Caco-2 (cell line): ENCODE measurements around the gene CPN2. TPM values are rescaled to one million over a fixed set of nuclear protein-coding genes. Genes with fewer than 3 reads are reported as not detected.

Experiments used
- BruUV-seq: library from RNA; stranded (reverse); fragments of 400-500 nt; replicated peaks from 2 replicates; lab custom pipeline; 2021; lab: Mats Ljungman, UMichigan
- CTCF ChIA-PET: fragments of 300-600 bp; sonication (Branson Sonifier 250); formaldehyde crosslinking; loops from one replicate; lab custom pipeline; 2022; ENCODE audit warnings: antibody characterized with exemption; lab: Charles Lee
- POLR2A ChIA-PET: fragments of 300-600 bp; sonication (Branson Sonifier 250); formaldehyde crosslinking; loops from one replicate; lab custom pipeline; 2022; ENCODE audit warnings: antibody characterized with exemption; lab: Charles Lee
- DNase-seq, 2 experiments: peaks; one replicate each; pipeline versions ENCODE4 v3.0.0 to v3.0.0-alpha.2; 2020 to 2022
- H3K27me3 ChIP-seq: replicated peaks from 2 replicates; pipeline ENCODE4 v1.6.0; 2011; ENCODE audit warnings: low read length; ENCODE audit not compliant: control insufficient read depth, insufficient read depth
- H3K36me3 ChIP-seq: 2 replicates; pipeline ENCODE4 v1.5.1; 2011; ENCODE audit warnings: low read length; ENCODE audit not compliant: control insufficient read depth, insufficient read depth
- H3K4me1 ChIP-seq: fragments of 250-450 bp; sonication (Bioruptor Pico); 2 replicates; pipeline ENCODE4 v1.5.1; 2020; ENCODE audit warnings: mild to moderate bottlenecking
- H3K4me3 ChIP-seq: 2 replicates; pipeline ENCODE4 v1.5.1; 2011; ENCODE audit warnings: low read depth, mild to moderate bottlenecking, control low read depth, low read length
- H3K9me3 ChIP-seq: fragments of 250-450 bp; sonication (Bioruptor Pico); 2 replicates; pipeline ENCODE4 v1.5.1; 2020; ENCODE audit warnings: mild to moderate bottlenecking, moderate library complexity
- H3K27ac Mint-ChIP-seq: one replicate; pipeline ENCODE4 v1.8.0; 2022; ENCODE audit warnings: mixed read lengths; ENCODE audit not compliant: unreplicated experiment
- H3K27me3 Mint-ChIP-seq: one replicate; pipeline ENCODE4 v1.8.0; 2022; ENCODE audit warnings: mixed read lengths; ENCODE audit not compliant: insufficient read depth, unreplicated experiment
- H3K36me3 Mint-ChIP-seq: one replicate; pipeline ENCODE4 v1.8.0; 2022; ENCODE audit warnings: mild to moderate bottlenecking, mixed read lengths; ENCODE audit not compliant: insufficient read depth, unreplicated experiment
- H3K4me1 Mint-ChIP-seq: one replicate; pipeline ENCODE4 v1.8.0; 2022; ENCODE audit warnings: low read depth, mixed read lengths; ENCODE audit not compliant: unreplicated experiment
- H3K4me3 Mint-ChIP-seq: one replicate; pipeline ENCODE4 v1.8.0; 2022; ENCODE audit warnings: mild to moderate bottlenecking, moderate library complexity, mixed read lengths; ENCODE audit not compliant: unreplicated experiment
- H3K9me3 Mint-ChIP-seq: one replicate; pipeline ENCODE4 v1.8.0; 2022; ENCODE audit warnings: mixed read lengths; ENCODE audit not compliant: unreplicated experiment
- CTCF ChIP-seq, 2 experiments: fragments of 200-600 bp in 1 of 2; IDR thresholded peaks; 1 replicate in 1 of 2; 2 replicates in 1 of 2; pipeline versions ENCODE4 v1.5.1 to v1.8.0; 2011 to 2022; ENCODE audit warnings: antibody characterized with exemption in 1 of 2, control low read depth in 1 of 2, inconsistent platforms in 1 of 2, low read depth in 1 of 2, low read length in 1 of 2, mild to moderate bottlenecking in 1 of 2, moderate library complexity in 1 of 2; ENCODE audit not compliant: insufficient read depth in 1 of 2, severe bottlenecking in 1 of 2, unreplicated experiment in 1 of 2
- intact Hi-C: fragments of 100-400 bp; cut with micrococcal nuclease; formaldehyde crosslinking; loops from one replicate; pipeline ENCODE4 v1.10.0; 2022; ENCODE audit not compliant: unreplicated experiment
- total RNA-seq: library from RNA; stranded (reverse); gene quantifications from 2 replicates; pipeline ENCODE4 v1.2.3, GENCODE V29; 2022

Gene CPN2
- total RNA-seq, 1 experiment from 2014 or later, result not detected

GRCh38 chr3:194348354-194348753, 2.8 kb downstream of the CPN2 start:
- Histone ChIP-seq H3K36me3 (no peaks in the 10 kb centered on the region), H3K4me3 (no peak overlapping the region), H3K27me3 (no peaks in the 10 kb centered on the region), H3K4me1 (peaks cover 4% of the 10 kb centered on the region; the same call in 1 of the 2 replicates), H3K9me3 (no peaks in the 10 kb centered on the region)
- no peaks in the 10 kb centered on the region for H3K4me1 Mint-ChIP-seq
- intact Hi-C loops, result no loop called here
- H3K9me3 Mint-ChIP-seq, result no peaks in the 10 kb centered on the region
- CTCF ChIA-PET, result no interaction called here
- H3K36me3 Mint-ChIP-seq, result no peaks in the 10 kb centered on the region
- POLR2A ChIA-PET, result no interaction called here
- no peak overlapping the region for H3K27ac Mint-ChIP-seq
- TF ChIP-seq CTCF (IDR thresholded peaks at IDR 0.05; ENCODE audit: insufficient read depth in 1 of 2, low read depth in 1 of 2, low read length in 1 of 2, severe bottlenecking in 1 of 2, unreplicated experiment in 1 of 2), result no peak
- no peak for DNase-seq
- no TSS peak for BruUV-seq
- no peaks in the 10 kb centered on the region for H3K27me3 Mint-ChIP-seq
- no peak overlapping the region for H3K4me3 Mint-ChIP-seq

- BruUV-seq, result no TSS peak
- Mint-ChIP-seq H3K4me3 (no peak overlapping the region), H3K27me3 (no peaks in the 10 kb centered on the region), H3K4me1 (peaks cover 1% of the 10 kb centered on the region), H3K36me3 (no peaks in the 10 kb centered on the region), H3K9me3 (no peaks in the 10 kb centered on the region), H3K27ac (no peak overlapping the region)
- ChIA-PET POLR2A (no interaction called here), CTCF (no interaction called here)
- H3K4me1 ChIP-seq, result peaks cover 4% of the 10 kb centered on the region; the same call in 1 of the 2 replicates
- TF ChIP-seq CTCF (IDR thresholded peaks at IDR 0.05; ENCODE audit: insufficient read depth in 1 of 2, low read depth in 1 of 2, low read length in 1 of 2, severe bottlenecking in 1 of 2, unreplicated experiment in 1 of 2), result no peak
- H3K27me3 ChIP-seq, result no peaks in the 10 kb centered on the region
- H3K4me3 ChIP-seq, result no peak overlapping the region
- H3K9me3 ChIP-seq, result no peaks in the 10 kb centered on the region
- no peaks in the 10 kb centered on the region for H3K36me3 ChIP-seq
- intact Hi-C loops, result no loop called here
- no peak for DNase-seq
Observed at GRCh38 chr3:194346621-194347020, 4.5 kb downstream of the CPN2 start.

GRCh38 chr3:194346035-194346434, 5.1 kb downstream of the CPN2 start:
- no peak for TF ChIP-seq CTCF (IDR thresholded peaks at IDR 0.05; ENCODE audit: insufficient read depth in 1 of 2, low read depth in 1 of 2, low read length in 1 of 2, severe bottlenecking in 1 of 2, unreplicated experiment in 1 of 2)

More at GRCh38 chr3:194346035-194346434, 5.1 kb downstream of the CPN2 start:
- no TSS peak for BruUV-seq
- Histone ChIP-seq H3K4me1 (peaks cover 7% of the 10 kb centered on the region), H3K9me3 (no peaks in the 10 kb centered on the region), H3K36me3 (no peaks in the 10 kb centered on the region), H3K4me3 (no peak overlapping the region), H3K27me3 (no peaks in the 10 kb centered on the region)
- POLR2A ChIA-PET, result no interaction called here
- no peaks in the 10 kb centered on the region for H3K9me3 Mint-ChIP-seq
- CTCF ChIA-PET, result interaction anchor here (0.6 to 1.2 kb wide), 2 partner anchors 9 to 29 kb away, joined by 3 read pairs; no protein-coding TSS in a partner anchor
- H3K27ac Mint-ChIP-seq, result no peak overlapping the region
- no peak overlapping the region for H3K4me3 Mint-ChIP-seq
- no peak for DNase-seq
- H3K27me3 Mint-ChIP-seq, result no peaks in the 10 kb centered on the region
- H3K4me1 Mint-ChIP-seq, result peaks cover 6% of the 10 kb centered on the region
- H3K36me3 Mint-ChIP-seq, result no peaks in the 10 kb centered on the region
- intact Hi-C loops, result no loop called here
